Activated B cell treated with CpG ODN at 0.5 μM for 24 hours (primary cell): Measurements from ENCODE around the gene UBE2R2. TPM values are rescaled to one million over a fixed set of nuclear protein-coding genes. Genes with fewer than 3 reads are reported as not detected.
A peak's percentile ranks its signal among the peaks of the same experiment; 100 is the strongest.
"Not testable (repeated sequence)": the region's sequence is repeated elsewhere in the genome, so short reads cannot be mapped to it uniquely, and the experiment has no call there.

ENCODE experiments used
- ATAC-seq: fragments of 200-7000 bp; cut with Tn5 transposase; one replicate; pipeline ENCODE4 v1.10.0; 2021; ENCODE audit warnings: low read depth, mild to moderate bottlenecking, moderate library complexity
- CTCF ChIA-PET: fragments of 350-600 bp; sonication (Branson Sonifier 250); formaldehyde crosslinking; loops from one replicate; lab custom pipeline; 2021; ENCODE audit warnings: antibody characterized with exemption; lab: Charles Lee
- POLR2A ChIA-PET: fragments of 350-600 bp; sonication (Branson Sonifier 250); formaldehyde crosslinking; loops from one replicate; lab custom pipeline; 2021; ENCODE audit warnings: antibody characterized with exemption; lab: Charles Lee
- DNase-seq: peaks from one replicate; pipeline ENCODE4 v3.0.0; 2022
- H3K27ac Mint-ChIP-seq: one replicate; pipeline ENCODE4 v1.8.0; 2020; ENCODE audit warnings: mixed read lengths
- H3K27me3 Mint-ChIP-seq: one replicate; pipeline ENCODE4 v1.8.0; 2021; ENCODE audit warnings: mixed read lengths
- H3K36me3 Mint-ChIP-seq: one replicate; pipeline ENCODE4 v1.8.0; 2021; ENCODE audit warnings: low read depth, mixed read lengths
- H3K4me1 Mint-ChIP-seq: one replicate; pipeline ENCODE4 v1.8.0; 2021; ENCODE audit warnings: mixed read lengths
- H3K4me3 Mint-ChIP-seq: one replicate; pipeline ENCODE4 v1.8.0; 2020; ENCODE audit warnings: mild to moderate bottlenecking, mixed read lengths
- H3K9me3 Mint-ChIP-seq: one replicate; pipeline ENCODE4 v1.8.0; 2020; ENCODE audit warnings: mixed read lengths
- CTCF ChIP-seq: fragments of 200-600 bp; IDR thresholded peaks from one replicate; pipeline ENCODE4 v1.8.0; 2022; ENCODE audit warnings: antibody characterized with exemption, mild to moderate bottlenecking
- intact Hi-C: fragments of 100-400 bp; cut with micrococcal nuclease; formaldehyde crosslinking; loops from one replicate; pipeline ENCODE4 v1.15.1; 2024
- total RNA-seq: library from RNA; stranded (reverse); gene quantifications from 2 replicates; pipeline ENCODE4 v1.2.3, GENCODE V29; 2022

UBE2R2 gene
- total RNA-seq, 1 donor from 2014 or later = 28.9 TPM

- no peak for DNase-seq
- H3K9me3 Mint-ChIP-seq = no peaks in the 10 kb centered on the region
- H3K36me3 Mint-ChIP-seq = peaks cover 7% of the 10 kb centered on the region
- no peak overlapping the region for H3K4me3 Mint-ChIP-seq
- intact Hi-C loops = no loop called here
- TF ChIP-seq CTCF = no peak
- ATAC-seq = no peak
- H3K4me1 Mint-ChIP-seq = peaks cover 56% of the 10 kb centered on the region
- ChIA-PET POLR2A (no interaction called here), CTCF (interaction anchor here (1.9 to 4.6 kb wide), 2 partner anchors 32 kb away, joined by 4 to 23 read pairs; no protein-coding TSS in a partner anchor)
- no peak overlapping the region for H3K27ac Mint-ChIP-seq
- H3K27me3 Mint-ChIP-seq = no peaks in the 10 kb centered on the region
Observed at GRCh38 chr9:33846231-33846630, 29.3 kb downstream of the UBE2R2 start.

- ATAC-seq, H3K9me3 Mint-ChIP-seq, H3K4me3 Mint-ChIP-seq, H3K27ac Mint-ChIP-seq, H3K27me3 Mint-ChIP-seq, intact Hi-C loops, H3K36me3 Mint-ChIP-seq, DNase-seq: not testable (repeated sequence)
- POLR2A ChIA-PET = interaction anchor here (1.0 kb wide), 1 partner anchor 32 kb away, joined by 4 read pairs; no protein-coding TSS in a partner anchor
- peaks cover 51% of the 10 kb centered on the region for H3K4me1 Mint-ChIP-seq
- CTCF ChIA-PET = interaction anchor here (0.9 to 4.6 kb wide), 2 partner anchors 20 to 34 kb away, joined by 3 to 23 read pairs; no protein-coding TSS in a partner anchor
Observed at GRCh38 chr9:33847894-33848205, 30.9 kb downstream of the UBE2R2 start.

- POLR2A ChIA-PET = interaction anchor here (1.0 to 1.4 kb wide), 2 partner anchors 32 to 36 kb away, joined by 4 to 17 read pairs; no protein-coding TSS in a partner anchor
- H3K4me3 Mint-ChIP-seq = no peak overlapping the region
- H3K36me3 Mint-ChIP-seq = peaks cover 4% of the 10 kb centered on the region
- intact Hi-C loops = no loop called here
- CTCF ChIA-PET = interaction anchor here (0.7 to 4.6 kb wide), 3 partner anchors 36 to 112 kb away, joined by 3 to 23 read pairs (median 3); no protein-coding TSS in a partner anchor
- DNase-seq (no peak), ATAC-seq (no peak)
- H3K27me3 Mint-ChIP-seq = no peaks in the 10 kb centered on the region
- TF ChIP-seq CTCF = no peak
- peaks cover 44% of the 10 kb centered on the region for H3K4me1 Mint-ChIP-seq
- no peaks in the 10 kb centered on the region for H3K9me3 Mint-ChIP-seq
- H3K27ac Mint-ChIP-seq = no peak overlapping the region
Observed at GRCh38 chr9:33850267-33850629, 33.3 kb downstream of the UBE2R2 start.

- Mint-ChIP-seq H3K36me3 (peaks cover 4% of the 10 kb centered on the region), H3K4me1 (peaks cover 47% of the 10 kb centered on the region), H3K27me3 (no peaks in the 10 kb centered on the region), H3K9me3 (no peaks in the 10 kb centered on the region), H3K27ac (peak overlapping the region; percentile 50), H3K4me3 (no peak overlapping the region)
- ChIA-PET POLR2A (interaction anchor here (1.0 to 1.4 kb wide), 2 partner anchors 32 to 37 kb away, joined by 4 to 17 read pairs; no protein-coding TSS in a partner anchor), CTCF (interaction anchor here (0.7 to 4.6 kb wide), 3 partner anchors 37 to 112 kb away, joined by 3 to 23 read pairs (median 3); no protein-coding TSS in a partner anchor)
- no peak for ATAC-seq
- no peak for TF ChIP-seq CTCF
- DNase-seq = no peak
- intact Hi-C loops = no loop called here
Observed at GRCh38 chr9:33850677-33851076, 33.7 kb downstream of the UBE2R2 start.

GRCh38 chr9:33851301-33851700 is 34.3 kb downstream of the UBE2R2 start:
- Mint-ChIP-seq H3K27ac (peak overlapping the region; percentile 22), H3K9me3 (no peaks in the 10 kb centered on the region), H3K36me3 (peaks cover 4% of the 10 kb centered on the region), H3K4me1 (peaks cover 47% of the 10 kb centered on the region), H3K4me3 (no peak overlapping the region), H3K27me3 (no peaks in the 10 kb centered on the region)
- ChIA-PET CTCF (interaction anchor here (1.2 to 3.5 kb wide), 2 partner anchors 36 to 72 kb away, joined by 3 to 77 read pairs; partner anchors contain the start of gene UBE2R2), POLR2A (interaction anchor here (1.7 kb wide), 1 partner anchor 35 kb away, joined by 10 read pairs; the partner anchor contains the start of gene UBE2R2)
- no peak for ATAC-seq
- intact Hi-C loops = no loop called here
- no peak for TF ChIP-seq CTCF
- no peak for DNase-seq
